ENCODE data around the gene TCF25.
"Not testable (repeated sequence)": the region's sequence is repeated elsewhere in the genome, so short reads cannot be mapped to it uniquely, and the experiment has no call there.

The TCF25 gene

DNA sequence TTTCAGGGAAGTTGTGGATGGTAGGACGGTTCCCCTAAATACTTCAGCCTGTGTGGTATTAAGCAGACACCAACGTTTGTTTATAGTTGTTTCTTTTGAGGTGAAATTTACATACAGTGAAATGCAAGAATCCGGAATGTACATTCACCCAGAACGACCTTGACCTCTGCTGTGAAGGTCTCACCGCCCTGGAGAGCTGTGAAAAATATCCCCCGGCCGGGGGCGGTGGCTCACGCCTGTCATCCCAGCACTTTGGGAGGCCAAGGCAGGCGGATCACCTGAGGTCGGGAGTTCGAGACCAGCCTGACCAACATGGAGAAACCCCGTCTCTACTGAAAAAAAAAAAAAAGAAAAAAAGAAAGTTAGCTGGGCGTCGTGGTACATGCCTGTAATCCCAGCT is 36.9 kb upstream of the TCF25 start:
- H3K79me2 ChIP-seq (ENCODE audit: control insufficient read depth, insufficient read depth, low read length); H2AK5ac ChIP-seq (ENCODE audit: low read length); H3K4me2 ChIP-seq (ENCODE audit: low read length); H3K23ac ChIP-seq (ENCODE audit: low read length); H3K18ac ChIP-seq (ENCODE audit: low read length); H2BK15ac ChIP-seq (replicated peaks; ENCODE audit: low read depth); H3K4me3 ChIP-seq (ENCODE audit: low read length); H3K9ac ChIP-seq (ENCODE audit: low read length); H3K27ac ChIP-seq (ENCODE audit: low read depth, low read length); H3K4ac ChIP-seq (ENCODE audit: low read depth, low read length); H3K56ac ChIP-seq (ENCODE audit: low read length); H2BK120ac ChIP-seq (ENCODE audit: low read depth, low read length); H3K27me3 ChIP-seq (ENCODE audit: insufficient read depth, low read length, poor library complexity); DNase-seq; H2BK5ac ChIP-seq (ENCODE audit: low read length); H4K5ac ChIP-seq (ENCODE audit: low read length); H4K8ac ChIP-seq (ENCODE audit: low read depth, low read length); H3K36me3 ChIP-seq (ENCODE audit: control insufficient read depth, insufficient read depth, low read length); H3K4me1 ChIP-seq (ENCODE audit: control insufficient read depth, low read depth, low read length); H3K79me1 ChIP-seq (ENCODE audit: low read length): not testable (repeated sequence)
- WGBS (ENCODE audit: extremely low coverage, insufficient coverage, low lambda C conversion rate), result no CpG with 5 or more reads among the region's 15 CpGs

DNA sequence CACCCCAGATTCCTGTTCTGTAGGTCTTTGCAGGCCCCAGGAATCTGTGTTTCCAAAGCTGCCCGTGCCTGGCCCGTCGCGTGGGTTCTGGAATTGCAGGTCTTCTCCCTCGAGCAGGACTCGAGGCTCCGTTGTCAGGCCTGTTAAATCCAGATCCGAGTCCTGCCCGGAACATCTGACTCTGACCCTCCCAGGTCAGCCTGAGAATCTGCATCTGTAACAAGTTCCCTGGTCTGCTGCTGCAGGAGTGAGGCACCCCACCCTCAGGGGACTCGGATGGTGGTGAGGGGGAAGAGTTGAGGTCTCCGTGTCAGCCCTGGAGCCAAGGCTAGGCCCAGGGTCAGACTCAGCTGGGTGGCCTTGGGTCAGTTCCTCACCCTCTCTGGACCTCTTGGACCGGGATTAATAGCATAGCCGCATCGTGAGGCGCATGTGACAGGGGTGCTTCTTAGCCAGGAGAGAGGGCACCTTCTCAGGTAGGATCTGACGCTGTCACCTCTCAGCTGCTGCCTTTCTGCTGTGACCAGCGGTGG is 36.3 kb upstream of the TCF25 start:
- no peaks in the 10 kb centered on the region for H3K79me2 ChIP-seq (ENCODE audit: control insufficient read depth, insufficient read depth, low read length)
- H3K27ac ChIP-seq (ENCODE audit: low read depth, low read length), result no peak overlapping the region
- no CpG with 5 or more reads among the region's 17 CpGs for WGBS (ENCODE audit: extremely low coverage, insufficient coverage, low lambda C conversion rate)

DNA sequence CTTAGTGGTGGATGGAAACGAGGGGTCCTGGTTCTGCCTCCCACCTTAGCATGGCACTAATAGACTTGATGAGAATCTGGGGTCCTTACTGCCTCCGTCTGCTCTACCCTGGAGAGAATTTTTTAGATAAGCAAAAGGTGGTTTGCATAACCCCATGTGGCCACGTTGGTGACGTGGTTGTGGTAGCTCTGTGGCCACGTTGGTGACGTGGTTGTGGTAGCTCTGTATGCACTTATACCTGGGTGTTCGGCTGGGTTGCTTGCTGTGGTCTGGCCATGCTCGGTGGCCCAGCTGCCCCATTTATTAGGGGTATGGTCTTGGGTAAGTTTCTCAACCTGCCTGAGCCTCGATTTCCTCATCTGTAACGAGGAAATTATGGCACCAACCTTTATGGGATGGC is 32.1 kb upstream of the TCF25 start:
- Histone ChIP-seq H4K8ac (ENCODE audit: low read depth, low read length) (no peak overlapping the region), H3K79me1 (ENCODE audit: low read length) (no peaks in the 10 kb centered on the region), H3K9ac (ENCODE audit: low read length) (no peak overlapping the region), H2BK5ac (ENCODE audit: low read length) (no peak overlapping the region), H3K18ac (ENCODE audit: low read length) (no peak overlapping the region), H2AK5ac (ENCODE audit: low read length) (no peak overlapping the region), H2BK15ac (replicated peaks; ENCODE audit: low read depth) (no peak overlapping the region), H3K56ac (ENCODE audit: low read length) (no peak overlapping the region), H3K27ac (ENCODE audit: low read depth, low read length) (no peak overlapping the region), H3K4me2 (ENCODE audit: low read length) (no peak overlapping the region), H3K23ac (ENCODE audit: low read length) (no peak overlapping the region), H3K4me3 (ENCODE audit: low read length) (no peak overlapping the region), H3K79me2 (ENCODE audit: control insufficient read depth, insufficient read depth, low read length) (no peaks in the 10 kb centered on the region), H3K36me3 (ENCODE audit: control insufficient read depth, insufficient read depth, low read length) (no peaks in the 10 kb centered on the region), H2BK120ac (ENCODE audit: low read depth, low read length) (no peak overlapping the region), H3K4ac (ENCODE audit: low read depth, low read length) (no peak overlapping the region), H4K5ac (ENCODE audit: low read length) (no peak overlapping the region), H3K27me3 (ENCODE audit: insufficient read depth, low read length, poor library complexity) (no peaks in the 10 kb centered on the region), H3K4me1 (ENCODE audit: control insufficient read depth, low read depth, low read length) (peaks cover 5% of the 10 kb centered on the region)
- WGBS (ENCODE audit: extremely low coverage, insufficient coverage, low lambda C conversion rate), result no CpG with 5 or more reads among the region's 10 CpGs
- no peak for DNase-seq

More for the DNA sequence above, 36.3 kb upstream of the TCF25 start:
- Histone ChIP-seq H3K27me3 (ENCODE audit: insufficient read depth, low read length, poor library complexity) (no peaks in the 10 kb centered on the region), H3K4me1 (ENCODE audit: control insufficient read depth, low read depth, low read length) (peaks cover 5% of the 10 kb centered on the region), H3K79me1 (ENCODE audit: low read length) (no peaks in the 10 kb centered on the region), H3K56ac (ENCODE audit: low read length) (no peak overlapping the region), H4K8ac (ENCODE audit: low read depth, low read length) (no peak overlapping the region), H4K5ac (ENCODE audit: low read length) (no peak overlapping the region), H2BK120ac (ENCODE audit: low read depth, low read length) (no peak overlapping the region), H3K4ac (ENCODE audit: low read depth, low read length) (no peak overlapping the region), H3K4me3 (ENCODE audit: low read length) (no peak overlapping the region), H2BK15ac (replicated peaks; ENCODE audit: low read depth) (no peak overlapping the region), H3K4me2 (ENCODE audit: low read length) (no peak overlapping the region), H2AK5ac (ENCODE audit: low read length) (no peak overlapping the region), H3K9ac (ENCODE audit: low read length) (no peak overlapping the region), H3K36me3 (ENCODE audit: control insufficient read depth, insufficient read depth, low read length) (no peaks in the 10 kb centered on the region), H2BK5ac (ENCODE audit: low read length) (no peak overlapping the region), H3K18ac (ENCODE audit: low read length) (no peak overlapping the region), H3K23ac (ENCODE audit: low read length) (no peak overlapping the region)
- DNase-seq, result no peak

- no peak overlapping the region for H4K8ac ChIP-seq (ENCODE audit: low read depth, low read length)
- no peak overlapping the region for H2AK5ac ChIP-seq (ENCODE audit: low read length)
- no peaks in the 10 kb centered on the region for H3K36me3 ChIP-seq (ENCODE audit: control insufficient read depth, insufficient read depth, low read length)
- H4K5ac ChIP-seq (ENCODE audit: low read length), result no peak overlapping the region
- no peaks in the 10 kb centered on the region for H3K79me1 ChIP-seq (ENCODE audit: low read length)
- peaks cover 5% of the 10 kb centered on the region for H3K4me1 ChIP-seq (ENCODE audit: control insufficient read depth, low read depth, low read length)
- H3K23ac ChIP-seq (ENCODE audit: low read length), result no peak overlapping the region
- H3K56ac ChIP-seq (ENCODE audit: low read length), result no peak overlapping the region
- no peaks in the 10 kb centered on the region for H3K27me3 ChIP-seq (ENCODE audit: insufficient read depth, low read length, poor library complexity)
- H2BK120ac ChIP-seq (ENCODE audit: low read depth, low read length), result no peak overlapping the region
- WGBS (ENCODE audit: extremely low coverage, insufficient coverage, low lambda C conversion rate), result no CpG with 5 or more reads among the region's 26 CpGs
- no peak overlapping the region for H3K4me3 ChIP-seq (ENCODE audit: low read length)
- no peak overlapping the region for H2BK5ac ChIP-seq (ENCODE audit: low read length)
- no peak overlapping the region for H3K4me2 ChIP-seq (ENCODE audit: low read length)
- H3K9ac ChIP-seq (ENCODE audit: low read length), result no peak overlapping the region
- H3K79me2 ChIP-seq (ENCODE audit: control insufficient read depth, insufficient read depth, low read length), result no peaks in the 10 kb centered on the region
- no peak overlapping the region for H2BK15ac ChIP-seq (replicated peaks; ENCODE audit: low read depth)
- no peak overlapping the region for H3K4ac ChIP-seq (ENCODE audit: low read depth, low read length)
- H3K27ac ChIP-seq (ENCODE audit: low read depth, low read length), result no peak overlapping the region
- no peak for DNase-seq
- no peak overlapping the region for H3K18ac ChIP-seq (ENCODE audit: low read length)
These were observed 30.7 kb upstream of the TCF25 start for GRCh38 chr16:89842471-89843408.

DNA sequence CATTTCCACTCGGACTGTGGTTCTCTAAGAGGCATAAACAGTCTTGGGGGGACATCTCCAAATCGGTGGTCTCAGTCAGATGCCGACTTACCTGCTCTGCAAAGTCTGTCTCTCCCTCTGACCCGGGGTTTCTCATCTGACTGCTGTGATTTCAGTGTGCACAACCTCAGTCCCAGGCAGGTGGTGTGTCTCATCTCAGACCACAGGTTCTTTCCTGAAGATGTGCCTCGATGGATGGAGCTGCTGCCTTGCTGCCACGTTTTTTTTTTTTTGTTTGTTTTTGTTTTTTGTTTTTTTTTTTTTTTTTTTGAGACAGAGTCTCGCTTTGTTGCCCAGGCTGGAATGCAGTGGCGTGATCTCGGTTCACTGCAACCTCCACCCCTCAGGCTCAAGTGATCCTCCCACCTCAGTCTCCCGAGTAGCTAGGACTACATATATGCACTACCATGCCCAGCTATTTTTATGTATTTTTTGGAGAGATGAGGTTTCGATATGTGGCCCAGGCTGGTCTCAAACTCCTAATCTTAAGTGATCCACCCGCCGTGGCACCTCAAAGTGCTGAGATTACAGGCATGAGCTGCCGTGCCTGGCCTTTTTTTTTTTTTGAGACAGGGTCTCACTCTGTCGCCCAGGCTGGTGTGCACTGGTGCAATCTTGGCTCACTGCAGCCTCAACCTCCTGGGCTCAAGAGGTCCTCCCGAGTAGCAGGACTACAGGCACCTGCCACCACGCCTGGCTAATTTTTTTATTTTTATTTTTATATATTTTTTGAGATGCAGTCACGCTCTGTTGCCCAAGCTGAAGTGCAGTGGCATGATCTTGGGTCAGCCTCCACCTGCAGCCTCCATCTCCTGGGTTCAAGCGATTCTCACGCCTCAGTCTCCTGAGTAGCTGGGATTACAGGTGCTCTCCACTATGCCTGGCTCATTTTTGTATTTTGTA is 29.7 kb upstream of the TCF25 start:
- H3K9ac ChIP-seq (ENCODE audit: low read length), result no peak overlapping the region
- no peak overlapping the region for H3K4me2 ChIP-seq (ENCODE audit: low read length)
- H3K79me1 ChIP-seq (ENCODE audit: low read length), result no peaks in the 10 kb centered on the region
- peaks cover 5% of the 10 kb centered on the region for H3K4me1 ChIP-seq (ENCODE audit: control insufficient read depth, low read depth, low read length)
- H3K4me3 ChIP-seq (ENCODE audit: low read length), result no peak overlapping the region
- no peak overlapping the region for H3K23ac ChIP-seq (ENCODE audit: low read length)
- H2BK15ac ChIP-seq (replicated peaks; ENCODE audit: low read depth), result no peak overlapping the region
- H3K4ac ChIP-seq (ENCODE audit: low read depth, low read length), result no peak overlapping the region
- no peak overlapping the region for H3K27ac ChIP-seq (ENCODE audit: low read depth, low read length)
- no peak overlapping the region for H2BK5ac ChIP-seq (ENCODE audit: low read length)
- H3K56ac ChIP-seq (ENCODE audit: low read length), result no peak overlapping the region
- H4K5ac ChIP-seq (ENCODE audit: low read length), result no peak overlapping the region
- no peaks in the 10 kb centered on the region for H3K79me2 ChIP-seq (ENCODE audit: control insufficient read depth, insufficient read depth, low read length)
- H3K36me3 ChIP-seq (ENCODE audit: control insufficient read depth, insufficient read depth, low read length), result no peaks in the 10 kb centered on the region
- H2BK120ac ChIP-seq (ENCODE audit: low read depth, low read length), result no peak overlapping the region
- no peak overlapping the region for H4K8ac ChIP-seq (ENCODE audit: low read depth, low read length)
- no peak overlapping the region for H3K18ac ChIP-seq (ENCODE audit: low read length)
- H3K27me3 ChIP-seq (ENCODE audit: insufficient read depth, low read length, poor library complexity), result no peaks in the 10 kb centered on the region
- H2AK5ac ChIP-seq (ENCODE audit: low read length), result no peak overlapping the region
- DNase-seq, result no peak
- no CpG with 5 or more reads among the region's 20 CpGs for WGBS (ENCODE audit: extremely low coverage, insufficient coverage, low lambda C conversion rate)
